A549 (cell line): ENCODE results near the gene ECPAS. TPM values are rescaled to one million over a fixed set of nuclear protein-coding genes. Genes with fewer than 3 reads are reported as not detected.
A peak's percentile ranks its signal among the peaks of the same experiment; 100 is the strongest.

Experiments used
- ATAC-seq, 2 experiments: fragments of 200-7000 bp in 1 of 2; fragments of >200 bp in 1 of 2; cut with Nextera tagmentation in 1 of 2; cut with Tn5 transposase in 1 of 2; 3 replicates each; pipeline versions ENCODE4 v1.8.0 to v1.9.1; 2018 to 2020; ENCODE audit warnings: mild to moderate bottlenecking in 1 of 2, moderate library complexity in 1 of 2
- CTCF ChIA-PET: fragments of 300-600 bp; sonication (Branson Sonifier 250); formaldehyde crosslinking; extraction: SDS; loops from one replicate; lab custom pipeline; 2021; ENCODE audit warnings: antibody characterized with exemption, inconsistent platforms; lab: Yijun Ruan, JAX
- POLR2A ChIA-PET: fragments of 350-600 bp; formaldehyde crosslinking; extraction: SDS; loops from one replicate; lab custom pipeline; 2021; ENCODE audit warnings: antibody characterized with exemption, inconsistent platforms; lab: Yijun Ruan, JAX
- DNase-seq, 2 experiments: peaks; one replicate each; pipeline versions ENCODE4 v3.0.0 to v3.0.0-alpha.2; 2011 to 2016; ENCODE audit warnings: low read depth in 1 of 2, low spot score in 1 of 2
- FAIRE-seq: peaks from 2 replicates; lab custom pipeline; 2011; peaks lifted over from hg19 to GRCh38; lab: Jason Lieb, UNC
- H3K27ac ChIP-seq, 2 experiments: fragments of >200 bp; sonication (Bioruptor Twin); formaldehyde crosslinking; 3 replicates each; pipeline ENCODE4 v1.5.1; 2016 to 2017
- H3K4me1 ChIP-seq: fragments of >200 bp; sonication (Bioruptor Twin); formaldehyde crosslinking; 3 replicates; pipeline ENCODE4 v1.6.1; 2016
- H3K4me2 ChIP-seq: fragments of >200 bp; sonication (Bioruptor Twin); formaldehyde crosslinking; 3 replicates; pipeline ENCODE4 v1.6.1; 2016
- H3K4me3 ChIP-seq: fragments of >200 bp; sonication (Bioruptor Twin); formaldehyde crosslinking; 3 replicates; pipeline ENCODE4 v1.5.1; 2016
- H3K9me3 ChIP-seq: fragments of >200 bp; sonication (Bioruptor Twin); formaldehyde crosslinking; 3 replicates; pipeline ENCODE4 v1.6.1; 2016
- ATOH8 ChIP-seq: fragments of 250-450 bp; sonication (Bioruptor Pico); IDR thresholded peaks from 2 replicates; pipeline ENCODE4 v1.5.0; 2020; ENCODE audit warnings: low read depth, mild to moderate bottlenecking, moderate library complexity
- CBX2 ChIP-seq: fragments of 200-600 bp; sonication (generic); IDR thresholded peaks from 2 replicates; pipeline ENCODE4 v1.6.1; 2016; ENCODE audit warnings: low read depth, mild to moderate bottlenecking, borderline replicate concordance
- CBX8 ChIP-seq: fragments of 200-600 bp; sonication (generic); IDR thresholded peaks from 2 replicates; pipeline ENCODE4 v1.6.1; 2016
- CEBPB ChIP-seq, 2 experiments: fragments of >200 bp in 1 of 2; sonication (Bioruptor Twin) in 1 of 2; formaldehyde crosslinking in 1 of 2; IDR thresholded peaks; 2 replicates each; pipeline ENCODE4 v1.6.1; 2012 to 2016
- EHF ChIP-seq: fragments of 250-450 bp; sonication (Bioruptor Pico); IDR thresholded peaks from 2 replicates; pipeline ENCODE4 v1.5.0; 2020; ENCODE audit warnings: mild to moderate bottlenecking
- FOSB ChIP-seq: fragments of 250-450 bp; sonication (Bioruptor Pico); IDR thresholded peaks from 2 replicates; pipeline ENCODE4 v1.5.0; 2020; ENCODE audit warnings: mild to moderate bottlenecking, moderate library complexity
- FOXS1 ChIP-seq: fragments of 250-450 bp; sonication (Bioruptor Pico); IDR thresholded peaks from 2 replicates; pipeline ENCODE4 v1.5.0; 2020; ENCODE audit warnings: mild to moderate bottlenecking, moderate library complexity
- HEYL ChIP-seq: fragments of 250-450 bp; sonication (Bioruptor Pico); IDR thresholded peaks from 2 replicates; pipeline ENCODE4 v1.8.0; 2021; ENCODE audit warnings: mild to moderate bottlenecking, moderate library complexity
- HMGXB4 ChIP-seq: fragments of 250-450 bp; sonication (Bioruptor Pico); IDR thresholded peaks from 2 replicates; pipeline ENCODE4 v1.5.0; 2021; ENCODE audit warnings: mild to moderate bottlenecking, moderate library complexity, borderline replicate concordance
- HOXB5 ChIP-seq: fragments of 250-450 bp; sonication (Bioruptor Pico); IDR thresholded peaks from 2 replicates; pipeline ENCODE4 v1.5.0; 2020; ENCODE audit warnings: mild to moderate bottlenecking, moderate library complexity
- JUN ChIP-seq, 2 experiments: fragments of >200 bp; sonication (Bioruptor Twin); formaldehyde crosslinking; IDR thresholded peaks; 2 replicates in 1 of 2; 3 replicates in 1 of 2; pipeline ENCODE4 v1.6.1; 2016 to 2017
- MAFK ChIP-seq: fragments of 450-650 bp; IDR thresholded peaks from 2 replicates; pipeline ENCODE4 v1.6.1; 2014; ENCODE audit not compliant: partially characterized antibody
- MYC ChIP-seq: IDR thresholded peaks from 2 replicates; pipeline ENCODE4 v1.6.1; 2012; ENCODE audit warnings: mild to moderate bottlenecking, inconsistent platforms, low read length, improper control_type of control experiment, borderline replicate concordance
- NFE2L2 ChIP-seq: fragments of 150-350 bp; conservative IDR thresholded peaks from 2 replicates; pipeline ENCODE4 v1.6.1; 2014; ENCODE audit warnings: low read length
- POLR2AphosphoS2 ChIP-seq: conservative IDR thresholded peaks from 2 replicates; pipeline ENCODE4 v1.6.1; 2012; ENCODE audit warnings: low read length, improper control_type of control experiment, inconsistent platforms
- RAD21 ChIP-seq, 2 experiments: fragments of >200 bp in 1 of 2; sonication (Bioruptor Twin) in 1 of 2; formaldehyde crosslinking in 1 of 2; IDR thresholded peaks in 1 of 2; conservative IDR thresholded peaks in 1 of 2; 2 replicates in 1 of 2; 3 replicates in 1 of 2; pipeline ENCODE4 v1.6.1; 2012 to 2018; ENCODE audit warnings: inconsistent platforms in 1 of 2
- RFX5 ChIP-seq: fragments of 450-650 bp; IDR thresholded peaks from 2 replicates; pipeline ENCODE4 v1.7.1; 2014; ENCODE audit warnings: antibody characterized with exemption, mild to moderate bottlenecking, moderate library complexity
- RNF2 ChIP-seq: fragments of 200-600 bp; sonication (generic); IDR thresholded peaks from 2 replicates; pipeline ENCODE4 v1.6.1; 2016; ENCODE audit warnings: low read depth, mild to moderate bottlenecking, antibody characterized with exemption, moderate library complexity, borderline replicate concordance
- TFCP2L1 ChIP-seq: fragments of 250-450 bp; sonication (Bioruptor Pico); IDR thresholded peaks from 2 replicates; pipeline ENCODE4 v1.5.0; 2021; ENCODE audit warnings: mild to moderate bottlenecking
- ZFP36 ChIP-seq: fragments of 450-650 bp; IDR thresholded peaks from 2 replicates; pipeline ENCODE4 v1.6.1; 2014; ENCODE audit warnings: borderline replicate concordance; ENCODE audit not compliant: partially characterized antibody
- ZNF302 ChIP-seq: fragments of 250-450 bp; sonication (Bioruptor Pico); IDR thresholded peaks from 2 replicates; pipeline ENCODE4 v1.9.0; 2021; ENCODE audit warnings: inconsistent platforms, mild to moderate bottlenecking, moderate library complexity
- WGBS: methylation state at CpG from one replicate; pipeline ENCODE4 v1.1.6; 2017; ENCODE audit errors: missing lambda C conversion rate; 5-methylcytosine and 5-hydroxymethylcytosine counted together
- polyA plus RNA-seq, 4 experiments: library from polyadenylated mRNA; depleted of rRNA in 3 of 4; stranded (reverse); fragments of >200 nt; fragmentation: RNase III in 1 of 4; extraction: RNeasy Plus Mini Kit Qiagen cat#74134 plus additional on column Dnase treatment in 1 of 4; gene quantifications; 2 replicates in 3 of 4; 3 replicates in 1 of 4; pipeline ENCODE4 v1.2.3, GENCODE V29; 2011 to 2017
- TF ChIP-seq, protein P1 (sequence below): IDR thresholded peaks from 2 replicates; pipeline ENCODE4 v1.6.1; 2012

The ECPAS gene
- polyA plus RNA-seq, 2 of the 4 experiments (the other 2 are of a cell fraction): 40.1 to 73.6 TPM

GRCh38 chr9:111481885-111482636 lies 2.1 kb downstream of the ECPAS start:
- FAIRE-seq: no peak
- no peaks in the 10 kb centered on the region for H3K9me3 ChIP-seq
- ChIA-PET CTCF (interaction anchor here (0.7 kb wide), 1 partner anchor 34 kb away, joined by 4 read pairs; no protein-coding TSS in a partner anchor), POLR2A (interaction anchor here (1.2 kb wide), 1 partner anchor 149 kb away, joined by 4 read pairs; the partner anchor contains the start of gene DNAJC25)
- peaks cover 20% of the 10 kb centered on the region for H3K4me1 ChIP-seq
- H3K4me2 ChIP-seq: peak overlapping the region; percentile 97
- H3K27ac ChIP-seq: peak overlapping the region; percentile 94 to 97
- 29% methylated on average over 13 of the region's 13 CpGs for WGBS
- peak in 1 of 2 experiments; percentile 4; a peak in 2 of 6 replicates for ATAC-seq
- H3K4me3 ChIP-seq: peak overlapping the region; percentile 75
- DNase-seq: peak in 1 of 2 experiments; percentile 27
- TF ChIP-seq FOSB (CRISPR knock-in tag): no peak
- TF ChIP-seq CEBPB (IDR thresholded peaks at IDR 0.05): peak in 1 of 2 experiments; percentile 61; a peak in 1 of 4 replicates
- TF ChIP-seq RAD21 (conservative IDR thresholded peaks at IDR 0.05 in 1 of 2, IDR thresholded peaks at IDR 0.05 in 1 of 2): no peak
- no peak for TF ChIP-seq HOXB5 (CRISPR knock-in tag)
- no peak for TF ChIP-seq CBX8
- TF ChIP-seq JUN (IDR thresholded peaks at IDR 0.05): no peak
- no peak for TF ChIP-seq NFE2L2
- TF ChIP-seq, protein P1, sequence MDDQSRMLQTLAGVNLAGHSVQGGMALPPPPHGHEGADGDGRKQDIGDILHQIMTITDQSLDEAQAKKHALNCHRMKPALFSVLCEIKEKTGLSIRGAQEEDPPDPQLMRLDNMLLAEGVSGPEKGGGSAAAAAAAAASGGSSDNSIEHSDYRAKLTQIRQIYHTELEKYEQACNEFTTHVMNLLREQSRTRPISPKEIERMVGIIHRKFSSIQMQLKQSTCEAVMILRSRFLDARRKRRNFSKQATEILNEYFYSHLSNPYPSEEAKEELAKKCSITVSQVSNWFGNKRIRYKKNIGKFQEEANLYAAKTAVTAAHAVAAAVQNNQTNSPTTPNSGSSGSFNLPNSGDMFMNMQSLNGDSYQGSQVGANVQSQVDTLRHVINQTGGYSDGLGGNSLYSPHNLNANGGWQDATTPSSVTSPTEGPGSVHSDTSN: no peak
- TF ChIP-seq ATOH8: no peak
- TF ChIP-seq RFX5: no peak
- TF ChIP-seq POLR2AphosphoS2: no peak
- no peak for TF ChIP-seq HMGXB4 (CRISPR knock-in tag)
- TF ChIP-seq CBX2: no peak
- TF ChIP-seq EHF (CRISPR knock-in tag): no peak
- TF ChIP-seq MYC: no peak
- 0 out of 2 replicates have a peak, but pooled peaks have one; percentile 23 for TF ChIP-seq TFCP2L1 (CRISPR knock-in tag)
- TF ChIP-seq, all 56 proteins: peak for 2

DNA sequence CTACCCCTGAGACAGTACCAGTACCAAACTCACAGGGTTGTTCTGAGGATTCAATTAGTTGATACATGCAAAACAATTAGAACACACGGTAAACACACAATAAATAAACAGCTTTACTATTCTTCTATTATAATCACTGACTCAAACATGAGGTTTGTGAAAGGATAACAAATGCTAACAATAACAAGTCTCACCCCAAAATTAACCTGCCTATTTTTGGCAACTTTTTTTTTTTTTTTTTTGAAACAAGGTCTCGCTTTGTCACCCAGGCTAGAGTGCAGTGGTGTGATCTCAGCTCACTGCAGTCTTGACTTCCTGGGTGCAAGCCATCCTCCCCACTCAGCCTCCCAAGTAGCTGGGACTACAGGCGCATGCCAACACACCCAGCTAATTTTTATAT lies 6.5 kb downstream of the ECPAS start:
- CTCF ChIA-PET: interaction anchor here (1.6 kb wide), 1 partner anchor 10 kb away, joined by 6 read pairs; no protein-coding TSS in a partner anchor
- ATAC-seq: no peak
- peaks cover 22% of the 10 kb centered on the region for H3K4me1 ChIP-seq
- no peak overlapping the region for H3K4me2 ChIP-seq
- no peak overlapping the region for H3K4me3 ChIP-seq
- no peak for FAIRE-seq
- 89% methylated on average over 3 of the region's 3 CpGs for WGBS
- no peaks in the 10 kb centered on the region for H3K9me3 ChIP-seq
- TF ChIP-seq, protein P1: no peak
- TF ChIP-seq ZNF302 (CRISPR knock-in tag): no peak
- no peak for TF ChIP-seq ATOH8
- no peak for TF ChIP-seq MAFK
- no peak for TF ChIP-seq RNF2
- no peak for TF ChIP-seq ZFP36
- TF ChIP-seq HEYL: no peak
- no peak for TF ChIP-seq EHF (CRISPR knock-in tag)
- no peak for TF ChIP-seq CEBPB (IDR thresholded peaks at IDR 0.05)
- no peak for TF ChIP-seq FOXS1 (CRISPR knock-in tag)
- TF ChIP-seq TFCP2L1 (CRISPR knock-in tag): no peak
- DNase-seq: no peak
- H3K27ac ChIP-seq: no peak overlapping the region
- POLR2A ChIA-PET: no interaction called here
